ENCODE results near the gene FIG4. TPM values are rescaled to one million over a fixed set of nuclear protein-coding genes. Genes with fewer than 3 reads are reported as not detected.

Gene FIG4
- total and polyA plus RNA-seq, 2 of the 13 experiments (the other 11 are each of a cell fraction or from before 2014, with no cell fraction given): 5.5 to 7.9 TPM

GRCh38 chr6:109705258-109705657 is 14.2 kb downstream of the FIG4 start (continued):
- TF ChIP-seq, protein P1, sequence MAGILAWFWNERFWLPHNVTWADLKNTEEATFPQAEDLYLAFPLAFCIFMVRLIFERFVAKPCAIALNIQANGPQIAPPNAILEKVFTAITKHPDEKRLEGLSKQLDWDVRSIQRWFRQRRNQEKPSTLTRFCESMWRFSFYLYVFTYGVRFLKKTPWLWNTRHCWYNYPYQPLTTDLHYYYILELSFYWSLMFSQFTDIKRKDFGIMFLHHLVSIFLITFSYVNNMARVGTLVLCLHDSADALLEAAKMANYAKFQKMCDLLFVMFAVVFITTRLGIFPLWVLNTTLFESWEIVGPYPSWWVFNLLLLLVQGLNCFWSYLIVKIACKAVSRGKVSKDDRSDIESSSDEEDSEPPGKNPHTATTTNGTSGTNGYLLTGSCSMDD (CRISPR knock-in tag; IDR thresholded peaks at IDR 0.05): no peak
- TF ChIP-seq KLF11 (CRISPR knock-in tag; IDR thresholded peaks at IDR 0.05) (no peak), ZNF672 (CRISPR knock-in tag; IDR thresholded peaks at IDR 0.05) (no peak), TFDP2 (CRISPR knock-in tag; IDR thresholded peaks at IDR 0.05) (no peak), FOXK1 (CRISPR knock-in tag; IDR thresholded peaks at IDR 0.05; ENCODE audit: borderline replicate concordance, low read depth) (no peak), KLF12 (CRISPR knock-in tag; IDR thresholded peaks at IDR 0.05; ENCODE audit: borderline replicate concordance) (no peak), ELF4 (CRISPR knock-in tag; IDR thresholded peaks at IDR 0.05; ENCODE audit: borderline replicate concordance) (no peak), CREM (IDR thresholded peaks at IDR 0.05) (no peak), CREM (CRISPR knock-in tag; IDR thresholded peaks at IDR 0.05) (no peak), ZNF768 (CRISPR knock-in tag; IDR thresholded peaks at IDR 0.05) (no peak), ZNF557 (CRISPR knock-in tag; IDR thresholded peaks at IDR 0.05) (no peak), HNRNPL (IDR thresholded peaks at IDR 0.05; ENCODE audit: low read depth, low read length) (no peak), RXRA (CRISPR knock-in tag; IDR thresholded peaks at IDR 0.05) (no peak), ATM (IDR thresholded peaks at IDR 0.05; ENCODE audit: borderline replicate concordance) (no peak), DRAP1 (CRISPR knock-in tag; IDR thresholded peaks at IDR 0.05) (no peak), EP300 (IDR thresholded peaks at IDR 0.05; ENCODE audit: low read depth in 2 of 2, low read length in 2 of 2) (no peak), EP300 (CRISPR knock-in tag; IDR thresholded peaks at IDR 0.05; ENCODE audit: borderline replicate concordance) (no peak), CBX1 (IDR thresholded peaks at IDR 0.05; ENCODE audit: low read depth) (no peak), MTF1 (CRISPR knock-in tag; IDR thresholded peaks at IDR 0.05) (no peak), ZNF879 (CRISPR knock-in tag; IDR thresholded peaks at IDR 0.05) (no peak)
- TF ChIP-seq, protein P2, sequence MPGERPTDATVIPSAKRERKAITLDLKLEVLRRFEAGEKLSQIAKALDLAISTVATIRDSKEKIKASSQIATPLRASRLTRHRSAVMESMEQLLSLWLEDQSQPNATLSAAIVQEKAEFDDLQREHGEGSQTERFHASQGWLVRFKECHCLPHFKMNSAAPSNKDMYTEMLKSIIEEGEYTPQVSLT (CRISPR knock-in tag; IDR thresholded peaks at IDR 0.05; ENCODE audit: borderline replicate concordance, low read depth): no peak
- TF ChIP-seq, protein P3, sequence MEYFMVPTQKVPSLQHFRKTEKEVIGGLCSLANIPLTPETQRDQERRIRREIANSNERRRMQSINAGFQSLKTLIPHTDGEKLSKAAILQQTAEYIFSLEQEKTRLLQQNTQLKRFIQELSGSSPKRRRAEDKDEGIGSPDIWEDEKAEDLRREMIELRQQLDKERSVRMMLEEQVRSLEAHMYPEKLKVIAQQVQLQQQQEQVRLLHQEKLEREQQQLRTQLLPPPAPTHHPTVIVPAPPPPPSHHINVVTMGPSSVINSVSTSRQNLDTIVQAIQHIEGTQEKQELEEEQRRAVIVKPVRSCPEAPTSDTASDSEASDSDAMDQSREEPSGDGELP (IDR thresholded peaks at IDR 0.05; ENCODE audit: borderline replicate concordance, low read depth): peak; percentile 73; the same call in 1 of the 2 replicates
- TF ChIP-seq, protein P4, sequence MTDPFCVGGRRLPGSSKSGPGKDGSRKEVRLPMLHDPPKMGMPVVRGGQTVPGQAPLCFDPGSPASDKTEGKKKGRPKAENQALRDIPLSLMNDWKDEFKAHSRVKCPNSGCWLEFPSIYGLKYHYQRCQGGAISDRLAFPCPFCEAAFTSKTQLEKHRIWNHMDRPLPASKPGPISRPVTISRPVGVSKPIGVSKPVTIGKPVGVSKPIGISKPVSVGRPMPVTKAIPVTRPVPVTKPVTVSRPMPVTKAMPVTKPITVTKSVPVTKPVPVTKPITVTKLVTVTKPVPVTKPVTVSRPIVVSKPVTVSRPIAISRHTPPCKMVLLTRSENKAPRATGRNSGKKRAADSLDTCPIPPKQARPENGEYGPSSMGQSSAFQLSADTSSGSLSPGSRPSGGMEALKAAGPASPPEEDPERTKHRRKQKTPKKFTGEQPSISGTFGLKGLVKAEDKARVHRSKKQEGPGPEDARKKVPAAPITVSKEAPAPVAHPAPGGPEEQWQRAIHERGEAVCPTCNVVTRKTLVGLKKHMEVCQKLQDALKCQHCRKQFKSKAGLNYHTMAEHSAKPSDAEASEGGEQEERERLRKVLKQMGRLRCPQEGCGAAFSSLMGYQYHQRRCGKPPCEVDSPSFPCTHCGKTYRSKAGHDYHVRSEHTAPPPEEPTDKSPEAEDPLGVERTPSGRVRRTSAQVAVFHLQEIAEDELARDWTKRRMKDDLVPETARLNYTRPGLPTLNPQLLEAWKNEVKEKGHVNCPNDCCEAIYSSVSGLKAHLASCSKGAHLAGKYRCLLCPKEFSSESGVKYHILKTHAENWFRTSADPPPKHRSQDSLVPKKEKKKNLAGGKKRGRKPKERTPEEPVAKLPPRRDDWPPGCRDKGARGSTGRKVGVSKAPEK (CRISPR knock-in tag; IDR thresholded peaks at IDR 0.05; ENCODE audit: borderline replicate concordance): no peak
- TF ChIP-seq, protein P5, sequence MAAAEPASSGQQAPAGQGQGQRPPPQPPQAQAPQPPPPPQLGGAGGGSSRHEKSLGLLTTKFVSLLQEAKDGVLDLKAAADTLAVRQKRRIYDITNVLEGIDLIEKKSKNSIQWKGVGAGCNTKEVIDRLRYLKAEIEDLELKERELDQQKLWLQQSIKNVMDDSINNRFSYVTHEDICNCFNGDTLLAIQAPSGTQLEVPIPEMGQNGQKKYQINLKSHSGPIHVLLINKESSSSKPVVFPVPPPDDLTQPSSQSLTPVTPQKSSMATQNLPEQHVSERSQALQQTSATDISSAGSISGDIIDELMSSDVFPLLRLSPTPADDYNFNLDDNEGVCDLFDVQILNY (CRISPR knock-in tag; conservative IDR thresholded peaks at IDR 0.05): no peak
- TF ChIP-seq, protein P6, sequence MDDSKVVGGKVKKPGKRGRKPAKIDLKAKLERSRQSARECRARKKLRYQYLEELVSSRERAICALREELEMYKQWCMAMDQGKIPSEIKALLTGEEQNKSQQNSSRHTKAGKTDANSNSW (CRISPR knock-in tag; IDR thresholded peaks at IDR 0.05; ENCODE audit: borderline replicate concordance): no peak

Data from HepG2 (cell line).